HUES6 (cell line): ENCODE data around the gene DECR2.
A peak's percentile ranks its signal among the peaks of the same experiment; 100 is the strongest.

Source experiments
- H3K27ac ChIP-seq: 2 replicates; pipeline ENCODE4 v1.7.0; 2013; ENCODE audit warnings: low read depth, mild to moderate bottlenecking, low read length, inconsistent platforms
- H3K27me3 ChIP-seq: 2 replicates; pipeline ENCODE4 v1.6.1; 2013; ENCODE audit warnings: low read length; ENCODE audit not compliant: control insufficient read depth, insufficient read depth
- H3K36me3 ChIP-seq: 2 replicates; pipeline ENCODE4 v1.6.1; 2013; ENCODE audit warnings: low read length; ENCODE audit not compliant: control insufficient read depth, insufficient read depth
- H3K4me1 ChIP-seq: 2 replicates; pipeline ENCODE4 v1.6.1; 2013; ENCODE audit warnings: low read length; ENCODE audit not compliant: control insufficient read depth, insufficient read depth
- H3K4me3 ChIP-seq: 2 replicates; pipeline ENCODE4 v1.5.1; 2013; ENCODE audit warnings: low read depth, low read length
- H3K9ac ChIP-seq: one replicate; pipeline ENCODE4 v1.6.1; 2013; ENCODE audit warnings: mild to moderate bottlenecking, low read length
- H3K9me3 ChIP-seq: 2 replicates; pipeline ENCODE4 v1.6.1; 2013; ENCODE audit warnings: low read depth, low read length; ENCODE audit not compliant: control insufficient read depth, insufficient read depth

DECR2 gene

DNA sequence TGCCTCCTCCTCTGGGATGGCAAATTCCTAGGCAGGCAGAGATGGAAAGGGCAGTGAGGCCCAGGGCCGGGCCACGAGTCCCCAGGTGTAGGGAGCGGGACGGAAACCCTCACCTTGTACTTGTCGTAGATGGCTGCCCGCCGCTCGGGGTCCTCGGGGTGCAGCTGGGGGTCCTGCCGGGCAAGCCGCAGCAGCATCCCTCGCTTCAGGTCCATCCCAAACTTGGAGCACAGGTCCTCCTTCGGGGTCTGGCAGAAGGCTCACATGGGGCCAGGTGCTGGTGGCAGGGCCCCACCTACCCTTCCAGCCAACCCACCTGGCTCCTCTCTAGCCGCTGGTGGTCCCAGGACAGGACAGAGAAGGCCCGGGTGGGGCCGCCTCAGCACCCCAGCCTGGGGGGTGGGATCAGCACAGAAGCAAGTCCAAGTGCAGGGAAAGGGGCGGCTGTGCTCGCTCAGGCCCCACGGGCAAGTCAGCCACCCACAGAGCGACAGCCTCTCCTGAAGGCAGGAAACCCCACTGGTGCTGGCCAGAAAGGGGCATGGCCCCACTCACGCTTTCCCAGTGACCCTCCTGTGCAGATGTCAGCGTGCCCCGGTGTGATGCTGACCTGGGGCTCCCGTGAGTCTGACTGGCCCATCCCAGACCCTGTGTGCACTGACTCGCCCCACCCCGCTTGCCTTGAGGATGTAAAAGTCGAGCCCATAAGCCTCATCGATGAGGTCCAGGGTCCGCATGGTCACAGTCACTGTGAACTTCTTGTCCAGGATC is 33.1 kb upstream of the DECR2 start:
- H3K36me3 ChIP-seq = peaks cover 48% of the 10 kb centered on the region
- H3K4me3 ChIP-seq = no peak overlapping the region
- H3K9ac ChIP-seq = no peak overlapping the region
- no peaks in the 10 kb centered on the region for H3K9me3 ChIP-seq
- no peaks in the 10 kb centered on the region for H3K27me3 ChIP-seq
- no peak overlapping the region for H3K27ac ChIP-seq
- peaks cover 12% of the 10 kb centered on the region; the same call in 1 of the 2 replicates for H3K4me1 ChIP-seq

DNA sequence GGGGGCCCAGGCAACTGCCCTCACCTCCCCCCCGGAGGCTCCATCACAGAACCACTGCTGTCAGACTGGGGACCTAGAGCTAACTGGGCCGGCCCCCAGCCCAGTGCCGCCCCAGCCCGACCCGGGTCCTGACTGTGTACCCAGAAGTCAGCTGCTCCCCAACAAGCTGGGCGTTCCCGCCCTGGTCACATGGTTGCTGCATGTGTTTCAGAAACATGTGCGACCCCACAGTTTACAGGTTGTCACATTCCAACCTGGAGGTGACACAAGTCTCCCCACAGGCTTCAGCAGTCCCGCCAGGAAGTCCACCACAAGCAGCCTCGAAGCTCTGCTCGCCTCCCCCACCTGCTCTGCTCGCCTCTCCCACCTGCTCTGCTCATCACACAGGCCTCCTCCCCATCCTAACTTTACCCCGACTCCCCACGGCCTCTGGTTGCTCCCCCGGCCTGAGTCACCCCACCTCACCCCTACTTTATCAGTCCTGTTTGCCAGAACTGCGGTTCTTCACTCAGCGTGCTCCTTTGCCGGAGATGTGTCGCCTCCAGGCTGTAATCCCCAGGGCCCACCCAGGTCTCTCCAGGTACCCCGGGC is 32.3 kb upstream of the DECR2 start:
- Histone ChIP-seq H3K9ac (peak overlapping the region; percentile 69), H3K4me3 (peak overlapping the region; percentile 65), H3K36me3 (peaks cover 56% of the 10 kb centered on the region), H3K27me3 (no peaks in the 10 kb centered on the region), H3K4me1 (peaks cover 12% of the 10 kb centered on the region; the same call in 1 of the 2 replicates), H3K27ac (no peak overlapping the region), H3K9me3 (no peaks in the 10 kb centered on the region)

DNA sequence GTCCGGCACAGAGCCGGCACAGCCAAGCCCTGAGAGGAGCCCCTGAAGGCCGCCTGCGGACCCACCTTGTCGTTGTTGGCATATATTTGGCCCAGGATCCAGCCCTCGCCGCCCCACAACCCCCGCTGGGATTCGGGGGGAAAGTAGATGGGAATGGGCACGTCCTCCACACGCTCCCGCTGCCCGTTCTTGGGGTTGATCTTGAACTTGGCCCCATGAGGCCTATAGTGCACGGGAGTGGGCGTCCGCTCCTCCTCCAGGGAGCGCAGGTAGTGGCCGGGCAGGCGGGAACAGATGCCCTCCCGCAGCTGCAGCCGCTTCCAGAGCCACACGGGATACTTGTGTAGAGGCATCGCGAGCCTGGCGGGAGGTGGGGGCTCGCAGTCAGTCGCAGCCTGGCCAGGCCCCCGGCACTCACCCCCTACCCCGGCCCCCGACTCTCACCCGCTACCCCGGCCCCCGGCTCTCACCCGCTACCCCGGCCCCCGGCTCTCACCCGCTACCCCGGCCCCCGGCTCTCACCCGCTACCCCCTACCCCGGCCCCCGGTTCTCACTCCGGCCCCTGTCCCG is 31.7 kb upstream of the DECR2 start:
- Histone ChIP-seq H3K9ac (peak overlapping the region; percentile 69), H3K27me3 (no peaks in the 10 kb centered on the region), H3K27ac (no peak overlapping the region), H3K4me1 (peaks cover 12% of the 10 kb centered on the region; the same call in 1 of the 2 replicates), H3K36me3 (peaks cover 62% of the 10 kb centered on the region), H3K4me3 (peak overlapping the region; percentile 65), H3K9me3 (no peaks in the 10 kb centered on the region)

DNA sequence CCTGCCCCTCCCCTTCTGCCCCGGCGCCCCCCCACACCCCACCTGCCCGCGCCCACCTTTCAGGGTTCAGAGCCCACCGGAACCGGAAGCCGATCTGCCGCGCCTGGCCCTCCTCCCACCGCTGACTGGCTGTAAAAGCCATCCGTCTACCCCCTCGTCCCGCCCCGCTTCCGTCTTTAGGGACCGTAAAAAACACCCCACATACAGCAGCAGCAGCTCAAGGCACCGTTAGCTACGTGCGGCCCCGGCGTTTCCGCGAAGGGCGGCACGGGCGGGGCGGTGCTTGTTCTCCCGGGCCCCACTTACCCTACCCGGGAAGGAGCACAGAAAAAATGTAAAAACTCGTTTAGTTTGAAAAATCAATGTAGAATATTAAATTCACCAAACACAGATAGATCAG is 31.2 kb upstream of the DECR2 start, which contains the start of gene MRPL28:
MRPL28 (minus strand) TSS at position 96 of the 400 bp plus-strand sequence. CDS start 320 bp downstream, outside the sequence.
- H3K9ac ChIP-seq = peak within 1 kb of the TSS; percentile 69
- peak within 1 kb of the TSS; percentile 16; the same call in 1 of the 2 replicates for H3K27ac ChIP-seq
- H3K4me3 ChIP-seq = peak within 1 kb of the TSS; percentile 65
- peaks cover 12% of the 10 kb centered on the region; the same call in 1 of the 2 replicates for H3K4me1 ChIP-seq
- no peaks in the 10 kb centered on the region for H3K9me3 ChIP-seq
- H3K27me3 ChIP-seq = no peaks in the 10 kb centered on the region
- H3K36me3 ChIP-seq = peaks cover 66% of the 10 kb centered on the region

DNA sequence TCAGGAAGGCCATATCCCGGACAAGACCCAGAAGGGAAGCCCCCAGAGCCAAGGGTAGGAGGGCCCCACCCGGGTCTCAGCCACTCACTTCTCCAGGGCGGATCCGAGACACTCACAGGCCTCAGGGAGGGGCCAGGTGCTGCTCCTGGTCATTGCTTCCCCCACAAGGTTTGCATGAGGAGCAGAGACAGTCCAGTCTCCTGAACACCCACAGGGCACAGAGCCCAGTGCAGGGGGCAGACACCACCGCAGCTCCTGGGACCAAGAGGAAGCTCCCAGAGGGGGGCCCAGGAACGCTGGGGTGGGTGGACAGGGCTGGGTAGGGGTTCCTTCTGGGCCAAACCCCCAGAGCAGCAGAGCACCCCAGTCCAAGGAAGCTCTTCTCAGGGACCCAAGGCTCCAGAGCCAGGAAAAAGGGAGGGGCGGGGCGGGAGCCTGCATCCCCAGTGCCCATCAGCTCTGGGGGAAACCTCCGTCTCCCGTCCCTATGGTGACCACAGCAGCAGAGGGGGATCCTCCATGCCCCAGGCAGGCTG is 30.6 kb upstream of the DECR2 start:
- Histone ChIP-seq H3K36me3 (peaks cover 70% of the 10 kb centered on the region), H3K9ac (no peak overlapping the region), H3K27ac (peak overlapping the region; percentile 16; the same call in 1 of the 2 replicates), H3K4me1 (peaks cover 12% of the 10 kb centered on the region; the same call in 1 of the 2 replicates), H3K27me3 (no peaks in the 10 kb centered on the region), H3K4me3 (peak overlapping the region; percentile 27; the same call in 1 of the 2 replicates), H3K9me3 (no peaks in the 10 kb centered on the region)

DNA sequence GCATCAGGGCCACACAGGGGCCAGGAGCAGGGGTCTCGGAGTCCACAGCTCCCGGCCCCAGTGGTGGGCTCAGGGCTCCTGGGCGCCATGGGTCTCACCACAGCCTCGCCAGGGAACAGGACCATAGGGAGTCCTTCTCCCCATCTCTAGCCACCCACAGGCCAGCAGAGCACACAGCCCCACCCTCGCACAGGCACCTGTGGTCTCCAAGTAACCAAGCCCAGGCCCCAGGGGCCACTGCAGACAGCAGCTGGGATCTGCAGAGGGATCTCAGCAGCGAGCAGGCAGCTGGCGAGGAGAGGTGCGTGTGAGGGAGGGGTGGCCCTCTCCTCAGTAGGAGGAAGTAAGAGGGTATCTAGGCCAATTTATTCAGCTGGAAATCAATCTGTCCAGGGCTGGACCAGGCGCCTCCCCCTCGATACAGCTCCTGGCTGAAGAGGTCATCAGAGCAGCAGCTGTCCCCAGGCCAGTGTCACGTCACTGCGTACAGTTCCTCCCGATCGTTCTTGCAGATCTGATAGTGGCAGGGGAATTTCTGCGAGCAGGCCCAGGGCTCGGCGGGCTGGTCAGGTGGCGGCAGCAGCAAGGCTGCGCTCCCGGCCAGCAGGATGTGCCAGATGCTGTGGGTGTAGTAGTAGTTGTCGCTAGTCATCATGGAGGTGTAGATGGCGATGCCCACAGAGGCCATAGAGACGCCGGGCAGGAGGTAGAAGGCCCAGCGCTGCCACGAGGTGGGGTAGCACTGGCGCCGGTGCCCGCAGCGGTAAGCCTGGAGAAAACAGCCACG is 30.0 kb upstream of the DECR2 start:
- H3K36me3 ChIP-seq = peaks cover 73% of the 10 kb centered on the region

DNA sequence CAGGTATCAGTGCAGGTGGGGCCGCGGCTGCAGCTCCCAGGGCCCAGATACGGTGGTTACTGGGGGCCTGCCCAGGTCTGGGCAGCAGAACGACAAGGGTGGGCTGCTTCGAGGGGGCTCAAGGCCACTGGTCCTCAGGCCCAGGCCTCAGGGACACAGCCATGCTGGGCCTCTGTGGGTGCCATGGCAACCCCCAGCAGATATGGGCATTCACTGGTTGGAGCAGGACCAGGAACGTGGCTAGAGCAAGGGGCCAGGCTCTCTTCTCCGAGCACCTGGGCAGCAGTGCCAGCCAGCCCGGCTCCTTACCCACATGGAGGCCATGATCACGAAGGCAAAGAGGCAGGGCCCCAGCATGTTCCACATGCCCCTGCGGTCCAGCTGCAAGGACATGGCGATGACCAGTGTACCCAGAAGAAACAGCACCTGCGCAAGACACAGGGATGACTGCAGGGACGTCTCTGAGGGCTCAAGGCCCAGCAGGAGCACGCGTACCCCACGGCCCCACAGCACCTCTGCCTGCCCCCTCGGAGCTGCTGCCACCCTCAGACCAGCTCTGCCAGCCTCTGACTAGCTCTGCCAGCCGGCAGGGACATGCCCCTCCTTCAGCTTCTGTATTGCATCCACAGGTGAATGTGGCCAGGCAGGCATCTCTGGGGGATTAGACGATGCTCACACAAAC is 29.2 kb upstream of the DECR2 start:
- Histone ChIP-seq H3K9me3 (no peaks in the 10 kb centered on the region), H3K4me1 (peaks cover 12% of the 10 kb centered on the region; the same call in 1 of the 2 replicates), H3K27me3 (no peaks in the 10 kb centered on the region), H3K36me3 (peaks cover 73% of the 10 kb centered on the region), H3K4me3 (no peak overlapping the region), H3K9ac (no peak overlapping the region), H3K27ac (no peak overlapping the region)

More for the DNA sequence above, 30.0 kb upstream of the DECR2 start:
- no peaks in the 10 kb centered on the region for H3K27me3 ChIP-seq
- H3K4me3 ChIP-seq = no peak overlapping the region
- no peak overlapping the region for H3K27ac ChIP-seq
- H3K4me1 ChIP-seq = peaks cover 12% of the 10 kb centered on the region; the same call in 1 of the 2 replicates
- no peaks in the 10 kb centered on the region for H3K9me3 ChIP-seq
- no peak overlapping the region for H3K9ac ChIP-seq

DNA sequence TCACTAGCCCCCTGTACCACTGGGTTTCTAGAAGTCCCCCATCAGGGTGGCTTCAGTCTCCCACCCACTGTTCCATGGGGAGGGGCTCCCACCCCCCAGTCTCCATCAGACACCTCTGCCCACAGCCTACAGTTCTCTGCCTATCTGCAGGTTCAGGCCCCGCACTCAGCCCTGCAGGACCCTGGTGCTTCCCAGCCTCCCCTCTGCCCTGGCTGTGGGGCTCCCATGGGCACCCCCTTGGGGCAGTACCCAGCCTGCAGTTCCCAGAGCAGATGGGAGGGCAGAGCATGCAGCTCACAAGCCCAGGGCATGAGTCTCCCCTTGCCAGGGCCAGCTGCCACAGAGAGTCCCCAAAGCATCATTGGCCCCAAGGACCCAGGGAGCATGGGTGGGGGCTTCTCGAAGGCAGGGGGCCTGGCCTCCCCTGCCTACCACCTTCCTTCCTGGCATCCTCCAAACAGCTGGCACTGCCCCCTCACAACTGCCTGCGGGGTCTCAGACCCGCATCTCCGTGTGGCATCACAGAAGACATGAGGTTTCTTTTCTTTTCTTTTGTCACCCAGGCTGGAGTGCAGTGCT is 28.6 kb upstream of the DECR2 start:
- Histone ChIP-seq H3K27me3 (no peaks in the 10 kb centered on the region), H3K9me3 (no peaks in the 10 kb centered on the region), H3K36me3 (peaks cover 72% of the 10 kb centered on the region), H3K4me3 (no peak overlapping the region), H3K9ac (no peak overlapping the region), H3K27ac (no peak overlapping the region), H3K4me1 (peaks cover 12% of the 10 kb centered on the region; the same call in 1 of the 2 replicates)

DNA sequence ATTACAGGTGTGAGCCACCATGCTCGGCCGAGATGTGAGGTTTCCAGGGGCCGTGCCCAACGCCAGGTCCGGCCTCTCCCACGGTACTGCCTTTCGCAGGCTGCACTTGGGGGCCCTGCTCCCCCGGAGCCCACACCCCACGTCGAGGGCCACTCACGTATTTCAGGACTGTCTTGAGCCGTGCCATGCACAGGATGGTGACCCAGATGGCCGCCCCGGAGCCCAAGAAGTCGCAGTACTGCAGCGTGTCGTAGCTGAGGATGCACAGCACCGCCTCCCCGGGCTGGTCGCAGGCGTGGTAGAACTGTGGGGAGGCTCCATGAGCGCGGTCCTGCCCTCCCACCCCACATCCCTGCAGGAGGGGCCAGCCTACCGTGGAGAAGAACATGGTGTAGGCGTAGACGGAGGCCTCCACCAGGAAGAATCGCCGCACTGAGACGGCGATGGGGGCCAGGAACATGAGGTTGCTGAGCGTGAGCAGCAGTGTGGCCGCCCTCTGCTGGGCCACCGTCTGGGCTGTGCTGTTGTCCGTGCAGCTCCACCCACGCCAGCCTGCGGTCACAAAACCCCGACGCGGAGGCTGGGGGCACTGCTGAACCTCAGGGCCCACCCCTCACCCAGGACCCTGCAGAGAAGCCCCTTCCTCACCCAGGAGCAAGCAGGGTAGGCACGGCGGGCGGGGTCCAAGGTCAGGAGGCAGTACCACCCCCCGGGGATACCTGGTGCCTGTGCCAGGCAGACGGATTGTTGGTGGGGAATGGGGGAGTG is 27.7 kb upstream of the DECR2 start:
- Histone ChIP-seq H3K4me1 (peaks cover 17% of the 10 kb centered on the region), H3K27ac (no peak overlapping the region), H3K9me3 (no peaks in the 10 kb centered on the region), H3K36me3 (peaks cover 63% of the 10 kb centered on the region), H3K9ac (no peak overlapping the region), H3K27me3 (no peaks in the 10 kb centered on the region), H3K4me3 (no peak overlapping the region)
